Left lung (tissue), 10 donors: Measurements from ENCODE around the gene ANKRD50. TPM values are rescaled to one million over a fixed set of nuclear protein-coding genes. Genes with fewer than 3 reads are reported as not detected.

Source experiments
- ATAC-seq: fragments of 200-7000 bp; cut with Tn5 transposase; one replicate; pipeline ENCODE4 v1.9.1; 2020; ENCODE audit warnings: moderate library complexity
- DNase-seq, 4 donors: peaks; one replicate each; pipeline ENCODE4 v3.0.0-alpha.2; 2013 to 2020
- H3K27ac ChIP-seq, 2 donors: fragments of 200-600 bp; sonication (generic) in 1 of 2; one replicate each; pipeline versions ENCODE4 v1.5.0 to v1.8.0; 2020 to 2021
- H3K27me3 ChIP-seq, 2 donors: fragments of 200-600 bp; sonication (generic) in 1 of 2; one replicate each; pipeline versions ENCODE4 v1.5.0 to v1.8.0; 2020 to 2021
- H3K36me3 ChIP-seq, 2 donors: fragments of 200-600 bp; sonication (generic) in 1 of 2; one replicate each; pipeline versions ENCODE4 v1.5.0 to v1.8.0; 2020 to 2021
- H3K4me1 ChIP-seq, 2 donors: fragments of 200-600 bp; one replicate each; pipeline ENCODE4 v1.8.0; 2021
- H3K4me3 ChIP-seq, 2 donors: fragments of 200-600 bp; sonication (generic) in 1 of 2; one replicate each; pipeline versions ENCODE4 v1.5.0 to v1.8.0; 2020 to 2021; ENCODE audit warnings: mild to moderate bottlenecking in 1 of 2
- H3K9me3 ChIP-seq, 2 donors: fragments of 200-600 bp; sonication (generic) in 1 of 2; one replicate each; pipeline versions ENCODE4 v1.5.0 to v1.8.0; 2020 to 2021
- intact Hi-C, 2 donors: fragments of 100-400 bp; cut with DNase I; formaldehyde crosslinking; loops; one replicate each; pipeline versions ENCODE4 v1.11.2 to v1.14.2; 2022
- polyA plus RNA-seq, 6 donors: library from polyadenylated mRNA; unstranded; fragments of 120-200 nt; gene quantifications; one replicate each; pipeline ENCODE4 v1.2.1, GENCODE V29; 2013; ENCODE audit not compliant: insufficient read length in 6 of 6
- total RNA-seq, 2 donors: library from RNA; stranded (reverse); fragmentation: NEBNext Ultra II Directional; extraction: Animal tissue kit (Norgen Biotek cat#: 25700); gene quantifications; one replicate each; pipeline ENCODE4 v1.2.1, GENCODE V29; 2021
- TF ChIP-seq, protein P1 (sequence below), 2 donors: fragments of 200-600 bp; sonication (generic) in 1 of 2; IDR thresholded peaks; one replicate each; pipeline versions ENCODE4 v1.5.0 to v1.8.0; 2021; ENCODE audit warnings: antibody characterized with exemption in 2 of 2
- donor health status: DM: no; HTN: yes; CAD: no.
- donor health status: DM: no; HTN: no; CAD: no.

ANKRD50 gene
- total and polyA plus RNA-seq, 8 donors, result 20.8 to 70.6 (median 63.1) TPM

- Histone ChIP-seq H3K4me3 (no peak overlapping the region), H3K27ac (no peak overlapping the region), H3K9me3 (no peaks in the 10 kb centered on the region), H3K27me3 (no peaks in the 10 kb centered on the region), H3K4me1 (no peaks in the 10 kb centered on the region), H3K36me3 (no peaks in the 10 kb centered on the region)
- no peak for DNase-seq
- TF ChIP-seq, protein P1, sequence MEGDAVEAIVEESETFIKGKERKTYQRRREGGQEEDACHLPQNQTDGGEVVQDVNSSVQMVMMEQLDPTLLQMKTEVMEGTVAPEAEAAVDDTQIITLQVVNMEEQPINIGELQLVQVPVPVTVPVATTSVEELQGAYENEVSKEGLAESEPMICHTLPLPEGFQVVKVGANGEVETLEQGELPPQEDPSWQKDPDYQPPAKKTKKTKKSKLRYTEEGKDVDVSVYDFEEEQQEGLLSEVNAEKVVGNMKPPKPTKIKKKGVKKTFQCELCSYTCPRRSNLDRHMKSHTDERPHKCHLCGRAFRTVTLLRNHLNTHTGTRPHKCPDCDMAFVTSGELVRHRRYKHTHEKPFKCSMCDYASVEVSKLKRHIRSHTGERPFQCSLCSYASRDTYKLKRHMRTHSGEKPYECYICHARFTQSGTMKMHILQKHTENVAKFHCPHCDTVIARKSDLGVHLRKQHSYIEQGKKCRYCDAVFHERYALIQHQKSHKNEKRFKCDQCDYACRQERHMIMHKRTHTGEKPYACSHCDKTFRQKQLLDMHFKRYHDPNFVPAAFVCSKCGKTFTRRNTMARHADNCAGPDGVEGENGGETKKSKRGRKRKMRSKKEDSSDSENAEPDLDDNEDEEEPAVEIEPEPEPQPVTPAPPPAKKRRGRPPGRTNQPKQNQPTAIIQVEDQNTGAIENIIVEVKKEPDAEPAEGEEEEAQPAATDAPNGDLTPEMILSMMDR (IDR thresholded peaks at IDR 0.05), result no peak
- intact Hi-C loops, result no loop called here
- no peak for ATAC-seq
These were observed 26.5 kb upstream of the ANKRD50 start for GRCh38 chr4:124738994-124739393.

GRCh38 chr4:124737619-124738018 lies 25.1 kb upstream of the ANKRD50 start:
- intact Hi-C loops, result no loop called here

GRCh38 chr4:124736526-124736925 lies 24.0 kb upstream of the ANKRD50 start:
- intact Hi-C loops, result no loop called here
- no peak overlapping the region for H3K4me3 ChIP-seq
- no peak overlapping the region for H3K27ac ChIP-seq
- DNase-seq (no peak), ATAC-seq (no peak)
- H3K27me3 ChIP-seq, result no peaks in the 10 kb centered on the region
- no peaks in the 10 kb centered on the region for H3K4me1 ChIP-seq
- TF ChIP-seq, protein P1 (IDR thresholded peaks at IDR 0.05), result no peak
- H3K36me3 ChIP-seq, result no peaks in the 10 kb centered on the region
- H3K9me3 ChIP-seq, result no peaks in the 10 kb centered on the region

More at GRCh38 chr4:124737619-124738018, 25.1 kb upstream of the ANKRD50 start:
- no peak overlapping the region for H3K4me3 ChIP-seq
- TF ChIP-seq, protein P1 (IDR thresholded peaks at IDR 0.05), result no peak
- DNase-seq, result no peak
- no peak overlapping the region for H3K27ac ChIP-seq
- no peak for ATAC-seq
- H3K9me3 ChIP-seq, result no peaks in the 10 kb centered on the region
- no peaks in the 10 kb centered on the region for H3K4me1 ChIP-seq
- no peaks in the 10 kb centered on the region for H3K36me3 ChIP-seq
- no peaks in the 10 kb centered on the region for H3K27me3 ChIP-seq

DNA sequence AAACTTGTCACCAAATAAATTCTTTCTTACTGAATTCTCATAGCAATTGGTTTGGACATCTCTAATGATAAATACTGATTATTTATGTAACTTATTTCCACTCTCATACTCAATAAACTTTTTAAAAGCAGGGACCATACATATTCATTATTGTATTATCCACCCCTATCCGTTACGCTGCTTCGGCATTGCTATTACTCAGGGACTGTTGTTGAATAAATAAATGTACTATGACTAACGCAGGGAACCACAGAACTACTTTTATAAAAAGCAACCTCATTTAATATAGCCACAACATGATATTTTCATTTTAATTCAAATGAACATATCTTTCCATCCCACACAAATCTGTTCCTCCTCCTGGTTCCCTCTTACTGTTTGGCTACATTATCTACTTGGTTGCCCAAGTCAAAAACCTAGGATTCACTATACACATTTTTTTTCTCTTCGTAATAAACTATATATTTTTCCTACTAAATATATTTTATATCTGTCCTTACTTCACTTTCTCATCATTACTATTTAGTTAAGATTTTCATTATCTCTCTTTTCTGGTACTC lies 14.9 kb upstream of the ANKRD50 start:
- no peaks in the 10 kb centered on the region for H3K9me3 ChIP-seq

GRCh38 chr4:124726269-124726668 lies 13.7 kb upstream of the ANKRD50 start:
- Histone ChIP-seq H3K36me3 (no peaks in the 10 kb centered on the region), H3K27me3 (no peaks in the 10 kb centered on the region), H3K4me1 (no peaks in the 10 kb centered on the region), H3K4me3 (no peak overlapping the region), H3K9me3 (no peaks in the 10 kb centered on the region), H3K27ac (no peak overlapping the region)
- ATAC-seq, result no peak
- TF ChIP-seq, protein P1 (IDR thresholded peaks at IDR 0.05), result no peak
- intact Hi-C loops, result no loop called here
- DNase-seq, result no peak

More for the DNA sequence above, 14.9 kb upstream of the ANKRD50 start:
- H3K4me1 ChIP-seq, result no peaks in the 10 kb centered on the region
- TF ChIP-seq, protein P1 (IDR thresholded peaks at IDR 0.05), result no peak
- no peak for DNase-seq
- no peaks in the 10 kb centered on the region for H3K36me3 ChIP-seq
- H3K27ac ChIP-seq, result no peak overlapping the region
- ATAC-seq, result no peak
- no peaks in the 10 kb centered on the region for H3K27me3 ChIP-seq
- intact Hi-C loops, result no loop called here
- no peak overlapping the region for H3K4me3 ChIP-seq
